Measurements from ENCODE around the gene PCNX1.

PCNX1 gene

DNA sequence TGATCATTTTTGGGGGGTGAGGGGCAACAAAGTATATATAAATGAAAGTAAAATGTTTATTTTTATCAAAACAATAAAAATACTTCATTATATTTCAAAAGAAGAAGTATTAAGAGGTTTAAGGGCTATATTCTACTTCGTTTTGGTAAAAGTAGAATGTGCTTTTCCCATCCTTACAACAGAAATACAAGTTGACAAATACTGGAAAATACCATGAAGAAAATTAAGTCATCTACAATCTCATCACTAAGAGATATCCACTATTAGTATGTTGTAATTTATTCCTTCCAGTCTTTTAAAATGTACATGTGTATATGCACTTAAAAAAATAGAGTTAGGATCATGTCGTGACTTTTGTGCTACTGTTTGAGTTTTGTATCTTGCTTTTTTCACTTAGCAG, 92.8 kb downstream of the PCNX1 start:
- Histone ChIP-seq H3K9me3 (ENCODE audit: insufficient read depth, low read depth, low read length) (no peaks in the 10 kb centered on the region), H4K20me1 (ENCODE audit: insufficient read depth, low read length, poor library complexity, severe bottlenecking) (peaks cover 4% of the 10 kb centered on the region), H3K79me2 (ENCODE audit: insufficient read depth, low read length) (peaks cover 75% of the 10 kb centered on the region), H3K4me1 (ENCODE audit: insufficient read depth, low read length, poor library complexity, severe bottlenecking) (peaks cover 66% of the 10 kb centered on the region), H3K4me3 (ENCODE audit: low read length, poor library complexity, severe bottlenecking) (peak overlapping the region; percentile 61), H3K4me2 (ENCODE audit: low read depth, low read length, poor library complexity, severe bottlenecking) (peak overlapping the region; percentile 82), H3K36me3 (ENCODE audit: insufficient read depth, low read length) (peaks cover 16% of the 10 kb centered on the region), H2AFZ (ENCODE audit: low read length) (no peak overlapping the region), H3K9ac (ENCODE audit: low read depth, low read length, poor library complexity, severe bottlenecking) (peak overlapping the region; percentile 49), H3K9me2 (replicated peaks; ENCODE audit: low read depth, low read length) (no peaks in the 10 kb centered on the region), H3K27me3 (ENCODE audit: insufficient read depth, low read length, poor library complexity, severe bottlenecking) (no peaks in the 10 kb centered on the region), H3F3A (ENCODE audit: low read depth) (peaks cover 13% of the 10 kb centered on the region)
- TF ChIP-seq, protein P1, sequence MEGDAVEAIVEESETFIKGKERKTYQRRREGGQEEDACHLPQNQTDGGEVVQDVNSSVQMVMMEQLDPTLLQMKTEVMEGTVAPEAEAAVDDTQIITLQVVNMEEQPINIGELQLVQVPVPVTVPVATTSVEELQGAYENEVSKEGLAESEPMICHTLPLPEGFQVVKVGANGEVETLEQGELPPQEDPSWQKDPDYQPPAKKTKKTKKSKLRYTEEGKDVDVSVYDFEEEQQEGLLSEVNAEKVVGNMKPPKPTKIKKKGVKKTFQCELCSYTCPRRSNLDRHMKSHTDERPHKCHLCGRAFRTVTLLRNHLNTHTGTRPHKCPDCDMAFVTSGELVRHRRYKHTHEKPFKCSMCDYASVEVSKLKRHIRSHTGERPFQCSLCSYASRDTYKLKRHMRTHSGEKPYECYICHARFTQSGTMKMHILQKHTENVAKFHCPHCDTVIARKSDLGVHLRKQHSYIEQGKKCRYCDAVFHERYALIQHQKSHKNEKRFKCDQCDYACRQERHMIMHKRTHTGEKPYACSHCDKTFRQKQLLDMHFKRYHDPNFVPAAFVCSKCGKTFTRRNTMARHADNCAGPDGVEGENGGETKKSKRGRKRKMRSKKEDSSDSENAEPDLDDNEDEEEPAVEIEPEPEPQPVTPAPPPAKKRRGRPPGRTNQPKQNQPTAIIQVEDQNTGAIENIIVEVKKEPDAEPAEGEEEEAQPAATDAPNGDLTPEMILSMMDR (conservative IDR thresholded peaks at IDR 0.05; ENCODE audit: low read length) = no peak
- no peak for TF ChIP-seq EZH2phosphoT487 (IDR thresholded peaks at IDR 0.05; ENCODE audit: borderline replicate concordance)

DNA sequence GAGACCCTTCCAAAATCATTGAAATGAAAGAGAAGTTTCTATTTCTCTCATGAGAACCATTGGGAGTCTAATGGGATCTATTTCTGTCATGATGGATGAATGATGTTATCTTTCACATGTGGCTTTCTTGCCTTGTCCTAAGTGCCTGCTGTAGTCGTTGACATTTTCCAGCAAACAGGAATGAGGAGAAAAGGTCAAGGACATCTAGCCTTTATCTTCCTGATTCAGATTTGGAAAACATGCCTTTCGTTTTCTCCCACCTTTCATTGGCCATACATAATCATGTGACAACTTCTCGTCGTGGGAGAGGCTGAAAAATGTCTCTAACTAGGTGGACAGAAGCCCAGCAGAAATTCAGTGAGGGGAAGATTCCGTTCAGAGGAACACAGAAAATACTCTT, 94.5 kb downstream of the PCNX1 start:
- Histone ChIP-seq H3K9me2 (replicated peaks; ENCODE audit: low read depth, low read length) (no peaks in the 10 kb centered on the region), H4K20me1 (ENCODE audit: insufficient read depth, low read length, poor library complexity, severe bottlenecking) (no peaks in the 10 kb centered on the region), H3K4me1 (ENCODE audit: insufficient read depth, low read length, poor library complexity, severe bottlenecking) (peaks cover 52% of the 10 kb centered on the region), H3K36me3 (ENCODE audit: insufficient read depth, low read length) (peaks cover 10% of the 10 kb centered on the region; the same call in 1 of the 2 replicates), H3K4me2 (ENCODE audit: low read depth, low read length, poor library complexity, severe bottlenecking) (no peak overlapping the region), H3K27me3 (ENCODE audit: insufficient read depth, low read length, poor library complexity, severe bottlenecking) (no peaks in the 10 kb centered on the region), H3F3A (ENCODE audit: low read depth) (peaks cover 6% of the 10 kb centered on the region), H3K4me3 (ENCODE audit: low read length, poor library complexity, severe bottlenecking) (no peak overlapping the region), H3K9ac (ENCODE audit: low read depth, low read length, poor library complexity, severe bottlenecking) (no peak overlapping the region), H2AFZ (ENCODE audit: low read length) (no peak overlapping the region), H3K9me3 (ENCODE audit: insufficient read depth, low read depth, low read length) (no peaks in the 10 kb centered on the region), H3K79me2 (ENCODE audit: insufficient read depth, low read length) (peaks cover 63% of the 10 kb centered on the region)
- TF ChIP-seq, protein P1 (conservative IDR thresholded peaks at IDR 0.05; ENCODE audit: low read length) = no peak
- TF ChIP-seq EZH2phosphoT487 (IDR thresholded peaks at IDR 0.05; ENCODE audit: borderline replicate concordance) = no peak

DNA sequence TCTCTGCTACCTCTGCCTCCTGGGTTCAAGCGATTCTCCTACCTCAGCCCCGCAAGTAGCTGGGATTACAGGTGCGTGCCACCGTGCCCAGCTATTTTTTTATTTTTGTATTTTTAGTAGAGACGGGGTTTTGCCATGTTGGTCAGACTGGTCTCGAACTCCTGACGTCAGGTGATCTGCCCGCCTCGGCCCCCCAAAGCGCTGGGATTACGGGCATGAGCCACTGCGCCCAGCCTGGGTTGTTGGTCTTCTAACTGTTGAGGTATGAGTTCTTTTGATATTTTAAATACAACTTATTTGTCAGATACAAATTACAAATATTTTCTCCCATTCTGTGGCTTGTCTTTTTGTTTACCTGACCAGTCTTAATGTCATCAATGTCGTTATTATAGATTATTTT, 95.9 kb downstream of the PCNX1 start:
- Histone ChIP-seq H3K4me1 (ENCODE audit: insufficient read depth, low read length, poor library complexity, severe bottlenecking) (peaks cover 38% of the 10 kb centered on the region), H3K4me3 (ENCODE audit: low read length, poor library complexity, severe bottlenecking) (no peak overlapping the region), H3K79me2 (ENCODE audit: insufficient read depth, low read length) (peaks cover 50% of the 10 kb centered on the region)

More for the DNA sequence above, 95.9 kb downstream of the PCNX1 start:
- Histone ChIP-seq H3K9me3 (ENCODE audit: insufficient read depth, low read depth, low read length) (no peaks in the 10 kb centered on the region), H2AFZ (ENCODE audit: low read length) (no peak overlapping the region), H3K4me2 (ENCODE audit: low read depth, low read length, poor library complexity, severe bottlenecking) (no peak overlapping the region), H3K9ac (ENCODE audit: low read depth, low read length, poor library complexity, severe bottlenecking) (no peak overlapping the region), H3K9me2 (replicated peaks; ENCODE audit: low read depth, low read length) (no peaks in the 10 kb centered on the region), H3K27me3 (ENCODE audit: insufficient read depth, low read length, poor library complexity, severe bottlenecking) (no peaks in the 10 kb centered on the region), H3F3A (ENCODE audit: low read depth) (peaks cover 6% of the 10 kb centered on the region), H4K20me1 (ENCODE audit: insufficient read depth, low read length, poor library complexity, severe bottlenecking) (no peaks in the 10 kb centered on the region), H3K36me3 (ENCODE audit: insufficient read depth, low read length) (peaks cover 10% of the 10 kb centered on the region; the same call in 1 of the 2 replicates)
- no peak for TF ChIP-seq EZH2phosphoT487 (IDR thresholded peaks at IDR 0.05; ENCODE audit: borderline replicate concordance)
- TF ChIP-seq, protein P1 (conservative IDR thresholded peaks at IDR 0.05; ENCODE audit: low read length) = no peak

Measured in Loucy (cell line).